Measurements from ENCODE around the gene GNG13.

Gene GNG13

DNA sequence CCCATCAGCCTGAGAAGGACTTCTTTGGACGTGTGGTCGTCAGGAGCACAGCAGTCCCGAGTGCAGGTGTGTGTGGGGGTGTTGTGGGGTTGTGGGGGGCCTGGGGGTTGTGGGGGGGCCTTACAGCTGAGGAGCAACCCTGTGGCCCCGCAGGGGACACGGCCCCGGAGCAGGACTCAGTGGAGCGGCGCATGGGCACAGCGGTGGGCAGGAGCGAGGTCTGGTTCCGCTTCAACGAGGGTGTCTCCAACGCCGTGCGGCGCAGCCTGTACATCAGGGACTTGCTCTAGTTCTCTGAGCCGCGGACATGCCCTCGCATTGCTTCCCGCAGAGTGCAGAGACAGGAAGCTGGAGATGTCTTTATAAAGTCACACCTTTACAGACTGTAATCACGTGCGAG lies 2.8 kb downstream of the GNG13 start:
- TF ChIP-seq CTCF (IDR thresholded peaks at IDR 0.05; ENCODE audit: low read depth, low read length), result no peak

DNA sequence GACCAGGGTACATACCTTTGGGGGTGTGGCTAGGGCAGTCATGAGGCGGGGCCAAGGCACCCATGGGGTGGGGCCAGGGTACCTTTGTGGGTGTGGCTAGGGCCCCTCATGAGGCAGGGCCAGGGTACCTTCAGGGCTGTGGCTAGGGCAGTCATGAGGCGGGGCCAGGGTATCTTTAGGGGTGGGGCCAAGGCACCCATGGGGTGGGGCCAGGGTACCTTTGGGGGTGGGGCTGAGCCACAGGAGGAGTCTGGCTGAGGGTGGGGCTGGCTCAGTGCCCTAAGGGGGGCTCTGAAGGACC lies 3.5 kb downstream of the GNG13 start:
- TF ChIP-seq CTCF (IDR thresholded peaks at IDR 0.05; ENCODE audit: low read depth, low read length), result no peak
- no peak overlapping the region for H3K4me3 ChIP-seq (replicated peaks in 1 of 2; ENCODE audit: low read depth in 2 of 2, low read length in 2 of 2)
- DNase-seq (ENCODE audit: low read depth in 2 of 2), result no peak

More for the DNA sequence above, 2.8 kb downstream of the GNG13 start:
- DNase-seq (ENCODE audit: low read depth in 2 of 2), result no peak
- H3K4me3 ChIP-seq (replicated peaks in 1 of 2; ENCODE audit: low read depth in 2 of 2, low read length in 2 of 2), result no peak overlapping the region

- H3K4me3 ChIP-seq (replicated peaks in 1 of 2; ENCODE audit: low read depth in 2 of 2, low read length in 2 of 2), result no peak overlapping the region
- TF ChIP-seq CTCF (IDR thresholded peaks at IDR 0.05; ENCODE audit: low read depth, low read length), result no peak
- DNase-seq (ENCODE audit: low read depth in 2 of 2), result no peak
These were observed 4.0 kb downstream of the GNG13 start for GRCh38 chr16:796296-797119.

DNA sequence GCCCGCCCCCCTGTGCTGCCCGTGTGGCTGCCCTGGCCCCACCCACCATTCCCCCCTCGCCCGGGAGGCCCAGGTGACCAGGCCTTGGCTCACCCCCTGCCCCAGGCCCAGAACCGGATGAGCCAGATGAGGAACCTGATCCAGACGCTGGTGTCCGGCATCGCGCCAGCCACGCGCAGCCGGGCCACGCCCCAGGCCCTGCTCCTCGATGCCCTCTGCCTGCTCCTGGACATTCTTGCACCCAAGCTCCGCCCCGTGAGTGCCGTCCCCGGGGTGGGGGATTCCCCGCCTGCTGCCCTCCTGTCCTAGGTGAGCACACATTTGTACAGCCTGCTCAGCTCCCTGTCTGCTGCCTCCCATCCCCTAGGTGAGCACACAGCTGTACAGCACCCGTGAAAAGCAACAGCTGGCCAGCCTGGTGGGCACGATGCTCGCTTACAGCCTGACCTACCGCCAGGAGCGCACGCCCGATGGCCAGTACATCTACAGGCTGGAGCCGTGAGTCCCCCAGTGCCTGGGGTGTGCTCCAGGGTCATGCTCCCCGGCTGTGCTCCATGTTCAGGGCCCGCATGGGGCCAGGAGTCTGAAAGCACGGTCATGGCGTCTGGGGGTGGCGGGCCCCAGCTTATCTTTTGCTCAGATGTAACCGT lies 4.8 kb downstream of the GNG13 start:
- H3K4me3 ChIP-seq (replicated peaks in 1 of 2; ENCODE audit: low read depth in 2 of 2, low read length in 2 of 2), result no peak overlapping the region
- no peak for TF ChIP-seq CTCF (IDR thresholded peaks at IDR 0.05; ENCODE audit: low read depth, low read length)
- no peak for DNase-seq (ENCODE audit: low read depth in 2 of 2)

DNA sequence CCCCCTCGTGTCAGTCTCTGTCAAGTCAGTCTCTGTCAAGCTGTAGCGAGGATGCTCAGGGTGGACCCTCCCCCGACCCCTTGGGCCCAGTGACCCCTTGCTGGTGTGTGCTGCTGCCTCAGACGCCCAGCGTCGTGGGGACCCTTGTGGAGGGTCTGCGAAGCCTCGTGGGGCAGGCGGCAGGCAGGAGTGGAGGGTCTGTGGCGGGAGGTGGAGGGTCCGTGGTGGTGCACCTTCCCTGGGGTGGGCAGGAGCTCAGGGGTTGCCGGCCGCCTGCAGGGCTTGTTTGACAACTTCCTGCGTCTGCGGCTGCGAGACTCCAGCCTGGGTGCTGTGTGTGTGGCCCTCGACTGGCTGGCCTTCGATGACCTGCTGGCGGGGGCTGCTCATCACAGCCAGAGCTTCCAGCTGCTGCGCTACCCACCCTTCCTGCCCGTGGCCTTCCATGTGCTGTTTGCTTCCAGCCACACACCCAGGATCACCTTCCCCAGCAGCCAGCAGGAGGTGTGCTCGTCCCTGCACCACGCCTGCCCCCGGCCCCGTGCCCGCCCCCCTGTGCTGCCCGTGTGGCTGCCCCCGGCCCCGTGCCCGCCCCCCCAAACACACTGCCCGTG lies 5.6 kb downstream of the GNG13 start:
- no peak for TF ChIP-seq CTCF (IDR thresholded peaks at IDR 0.05; ENCODE audit: low read depth, low read length)
- DNase-seq (ENCODE audit: low read depth in 2 of 2), result no peak
- H3K4me3 ChIP-seq (replicated peaks in 1 of 2; ENCODE audit: low read depth in 2 of 2, low read length in 2 of 2), result no peak overlapping the region

DNA sequence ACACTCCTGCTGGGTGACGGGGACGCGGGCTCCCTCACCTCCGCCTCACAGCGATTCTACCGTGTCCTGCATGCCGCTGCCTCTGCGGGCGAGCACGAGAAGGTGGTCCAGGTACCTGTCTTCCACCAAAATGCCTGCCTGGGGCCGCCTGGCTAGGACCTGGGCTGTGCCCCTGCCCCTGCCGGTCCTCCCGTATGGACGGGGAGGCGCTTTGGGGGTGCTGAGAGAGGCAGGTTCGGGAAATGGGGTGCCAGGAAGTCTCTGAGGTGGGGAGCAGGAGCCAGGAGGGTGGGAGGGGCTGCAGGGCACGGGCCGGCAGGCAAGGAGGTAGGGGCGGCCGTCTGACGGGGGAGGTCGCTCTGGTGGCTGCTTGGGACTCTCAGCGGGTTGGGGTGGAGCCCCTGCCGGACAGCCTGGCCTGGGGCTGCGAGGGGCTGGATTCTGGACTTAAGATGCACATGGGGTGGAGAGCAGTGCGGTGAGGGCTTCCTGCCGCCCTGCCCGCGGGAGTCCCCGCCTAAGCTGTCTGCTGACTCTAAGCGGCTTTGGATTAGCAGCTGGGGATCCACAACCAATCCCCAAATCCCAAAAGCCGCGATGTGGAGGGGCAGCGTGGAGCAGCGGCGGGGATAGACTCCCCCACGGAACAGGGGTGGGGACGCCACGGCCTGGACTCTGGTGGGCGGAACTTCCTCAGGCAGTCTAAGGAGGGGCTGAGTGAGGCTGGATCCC lies 6.3 kb downstream of the GNG13 start:
- DNase-seq (ENCODE audit: low read depth in 2 of 2), result no peak
- no peak overlapping the region for H3K4me3 ChIP-seq (replicated peaks in 1 of 2; ENCODE audit: low read depth in 2 of 2, low read length in 2 of 2)
- no peak for TF ChIP-seq CTCF (IDR thresholded peaks at IDR 0.05; ENCODE audit: low read depth, low read length)
